Stimulated activated CD8-positive, alpha-beta memory T cell treated with anti-CD3 and anti-CD28 coated beads, Interleukin-12 subunit alpha, Interleukin-12 subunit beta, amount 100 ng/mL, for 24 hours (primary cell): ENCODE measurements around the gene CTDSP1.

Source experiments
- DNase-seq: peaks from one replicate; pipeline ENCODE4 v3.0.0-alpha.2; 2020; ENCODE audit errors: extremely low read depth

Gene CTDSP1

DNA sequence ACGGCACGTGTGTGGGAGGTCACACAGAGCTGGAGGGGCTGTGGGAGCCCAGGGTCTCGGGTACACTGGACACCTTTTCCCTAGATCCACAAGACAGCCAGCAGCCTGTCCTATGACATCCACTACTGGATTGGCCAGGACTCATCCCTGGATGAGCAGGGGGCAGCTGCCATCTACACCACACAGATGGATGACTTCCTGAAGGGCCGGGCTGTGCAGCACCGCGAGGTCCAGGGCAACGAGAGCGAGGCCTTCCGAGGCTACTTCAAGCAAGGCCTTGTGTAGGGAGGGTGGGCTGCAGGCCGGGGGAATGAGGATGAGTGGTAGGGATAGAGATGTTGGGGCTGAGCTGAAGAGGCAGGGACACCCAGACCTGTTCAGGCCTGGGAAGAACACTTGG lies 25.9 kb downstream of the CTDSP1 start:
- DNase-seq = no peak

DNA sequence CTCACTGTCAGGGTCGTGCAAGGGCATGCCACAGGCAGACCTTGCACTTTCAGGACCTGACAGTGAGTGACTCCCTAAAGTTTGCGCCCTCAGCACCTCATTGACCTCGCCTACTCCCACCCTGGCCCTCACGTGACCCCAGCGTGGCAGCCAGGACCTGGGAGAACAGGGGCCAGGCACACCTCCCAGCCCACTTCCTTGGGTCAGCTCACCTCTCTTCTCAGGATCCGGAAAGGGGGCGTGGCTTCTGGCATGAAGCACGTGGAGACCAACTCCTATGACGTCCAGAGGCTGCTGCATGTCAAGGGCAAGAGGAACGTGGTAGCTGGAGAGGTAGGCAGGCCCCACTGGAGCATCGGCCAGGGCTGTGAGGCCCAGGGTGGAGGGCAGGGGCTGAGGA lies 28.1 kb downstream of the CTDSP1 start:
- no peak for DNase-seq

DNA sequence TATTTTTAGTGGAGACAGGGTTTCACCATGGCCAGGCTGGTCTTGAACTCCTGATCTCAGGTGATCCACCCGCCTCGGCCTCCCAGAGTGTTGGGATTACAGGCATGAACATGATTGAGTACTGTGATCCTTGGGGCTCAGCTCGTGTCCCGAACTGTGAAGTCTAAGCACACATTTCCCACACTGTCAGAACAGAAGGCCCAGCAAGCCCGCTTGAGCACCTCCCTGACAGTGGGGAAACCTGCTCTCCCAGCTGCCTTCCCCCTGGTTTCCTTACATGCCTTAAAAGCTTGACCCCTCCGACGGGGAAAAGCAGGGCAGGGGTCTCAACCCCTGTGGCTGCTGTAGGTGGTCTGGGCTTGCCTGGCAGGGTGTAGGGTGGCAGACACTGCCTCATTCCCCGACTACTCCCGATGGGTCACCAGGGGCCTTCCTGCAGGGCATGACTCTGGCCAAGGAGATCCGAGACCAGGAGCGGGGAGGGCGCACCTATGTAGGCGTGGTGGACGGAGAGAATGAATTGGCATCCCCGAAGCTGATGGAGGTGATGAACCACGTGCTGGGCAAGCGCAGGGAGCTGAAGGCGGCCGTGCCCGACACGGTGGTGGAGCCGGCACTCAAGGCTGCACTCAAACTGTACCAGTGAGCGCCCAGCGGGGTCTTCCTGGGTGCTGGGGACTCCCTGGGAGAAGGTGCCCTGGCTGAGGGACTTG lies 29.3 kb downstream of the CTDSP1 start:
- no peak for DNase-seq

DNA sequence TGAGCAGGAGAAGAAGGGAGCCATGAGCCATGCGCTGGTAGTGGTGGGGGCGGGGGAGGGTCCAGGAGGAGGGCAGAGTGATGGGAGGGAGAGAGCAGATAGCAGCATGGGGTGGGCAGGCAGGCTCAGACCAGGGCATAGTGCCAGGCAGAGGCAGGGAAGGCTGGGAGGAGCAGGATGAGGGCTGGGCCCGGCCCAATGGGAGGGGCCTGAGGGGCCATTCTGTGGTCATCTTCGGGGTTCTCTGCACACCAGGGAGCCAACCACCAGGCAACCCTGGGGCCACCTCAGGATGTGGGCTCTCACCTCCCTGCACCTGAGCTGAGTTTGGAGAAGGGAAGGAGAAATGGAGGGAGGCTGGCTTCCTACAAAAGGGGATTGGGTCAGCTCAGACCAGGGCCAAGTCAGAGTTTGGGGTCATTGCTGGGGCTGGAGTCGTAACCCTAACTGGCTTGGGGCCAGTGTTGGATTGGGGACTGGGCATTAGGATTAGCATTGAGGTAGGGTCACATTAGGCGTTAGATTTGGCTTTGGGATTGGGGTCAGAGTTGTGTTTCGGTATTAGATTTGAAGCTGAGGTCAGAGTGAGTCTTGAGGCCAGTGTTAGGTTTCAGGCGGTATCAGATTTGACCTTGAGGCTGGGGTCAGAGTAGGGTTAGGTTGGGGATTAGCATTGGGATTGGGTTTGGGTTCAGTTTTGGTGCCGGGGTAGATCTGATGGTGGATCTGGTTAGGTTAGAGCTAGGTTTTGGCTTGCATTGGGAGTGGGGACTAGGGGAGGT lies 30.4 kb downstream of the CTDSP1 start:
- DNase-seq = no peak

DNA sequence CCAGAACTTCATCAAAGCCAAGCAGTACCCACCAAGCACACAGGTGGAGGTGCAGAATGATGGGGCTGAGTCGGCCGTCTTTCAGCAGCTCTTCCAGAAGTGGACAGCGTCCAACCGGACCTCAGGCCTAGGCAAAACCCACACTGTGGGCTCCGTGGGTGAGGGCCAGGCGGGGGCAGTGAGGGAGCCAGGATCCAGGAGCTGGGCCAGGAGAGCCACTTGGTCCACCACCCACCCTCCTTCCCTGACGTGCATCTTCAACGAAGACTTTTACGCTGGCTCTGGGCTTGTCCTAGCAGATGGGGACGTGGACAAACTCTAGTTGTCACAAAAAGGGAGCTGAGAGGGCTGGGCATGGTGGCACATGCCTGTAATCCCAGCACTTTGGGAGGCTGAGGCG lies 31.1 kb downstream of the CTDSP1 start:
- no peak for DNase-seq

DNA sequence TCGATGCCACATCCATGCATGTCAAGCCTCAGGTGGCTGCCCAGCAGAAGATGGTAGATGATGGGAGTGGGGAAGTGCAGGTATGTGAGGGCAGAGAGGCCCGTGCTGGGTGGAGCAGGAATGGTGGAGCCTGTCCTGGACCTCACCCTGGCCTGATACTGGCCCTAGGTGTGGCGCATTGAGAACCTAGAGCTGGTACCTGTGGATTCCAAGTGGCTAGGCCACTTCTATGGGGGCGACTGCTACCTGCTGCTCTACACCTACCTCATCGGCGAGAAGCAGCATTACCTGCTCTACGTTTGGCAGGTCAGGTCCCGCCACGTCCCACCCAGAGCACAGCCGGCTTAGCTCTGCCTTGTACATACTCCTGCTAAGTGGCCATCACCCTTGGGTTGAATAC lies 32.2 kb downstream of the CTDSP1 start:
- no peak for DNase-seq

DNA sequence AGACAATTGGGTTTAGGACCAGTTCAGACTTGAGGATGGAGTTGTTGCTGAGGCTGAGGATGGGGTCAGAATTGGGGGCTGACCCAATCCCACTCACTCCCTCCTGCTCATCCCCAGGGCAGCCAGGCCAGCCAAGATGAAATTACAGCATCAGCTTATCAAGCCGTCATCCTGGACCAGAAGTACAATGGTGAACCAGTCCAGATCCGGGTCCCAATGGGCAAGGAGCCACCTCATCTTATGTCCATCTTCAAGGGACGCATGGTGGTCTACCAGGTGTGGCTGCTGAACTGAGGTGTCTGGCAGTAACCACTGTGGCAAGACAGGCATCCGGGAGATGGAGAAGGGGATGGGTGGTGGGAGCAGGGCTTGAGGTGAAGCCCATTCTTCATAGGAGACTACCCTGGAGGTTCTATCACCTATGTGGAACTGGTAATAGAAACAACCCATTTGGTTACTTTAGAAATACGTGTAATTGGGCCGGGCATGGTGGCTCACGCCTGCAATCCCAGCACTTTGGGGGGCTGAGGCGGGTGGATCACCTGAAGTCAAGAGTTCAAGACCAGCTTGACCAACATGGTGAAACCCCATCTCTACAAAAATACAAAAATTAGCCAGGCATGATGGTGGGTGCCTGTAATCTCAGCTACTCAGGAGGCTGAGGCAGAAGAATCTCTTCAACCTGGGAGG lies 33.2 kb downstream of the CTDSP1 start:
- no peak for DNase-seq

DNA sequence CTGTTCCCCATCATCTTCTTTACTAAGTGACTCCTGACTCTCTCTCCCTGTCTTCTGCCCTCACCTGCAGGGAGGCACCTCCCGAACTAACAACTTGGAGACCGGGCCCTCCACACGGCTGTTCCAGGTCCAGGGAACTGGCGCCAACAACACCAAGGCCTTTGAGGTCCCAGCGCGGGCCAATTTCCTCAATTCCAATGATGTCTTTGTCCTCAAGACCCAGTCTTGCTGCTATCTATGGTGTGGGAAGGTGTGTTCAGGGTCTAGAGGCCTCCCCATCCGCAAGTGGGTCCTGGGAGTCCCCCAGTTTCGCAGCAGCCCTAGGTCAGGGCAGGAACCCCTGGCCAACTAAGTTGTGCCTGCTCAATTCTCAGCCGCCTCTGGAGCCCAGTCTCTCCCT lies 34.8 kb downstream of the CTDSP1 start:
- no peak for DNase-seq

DNA sequence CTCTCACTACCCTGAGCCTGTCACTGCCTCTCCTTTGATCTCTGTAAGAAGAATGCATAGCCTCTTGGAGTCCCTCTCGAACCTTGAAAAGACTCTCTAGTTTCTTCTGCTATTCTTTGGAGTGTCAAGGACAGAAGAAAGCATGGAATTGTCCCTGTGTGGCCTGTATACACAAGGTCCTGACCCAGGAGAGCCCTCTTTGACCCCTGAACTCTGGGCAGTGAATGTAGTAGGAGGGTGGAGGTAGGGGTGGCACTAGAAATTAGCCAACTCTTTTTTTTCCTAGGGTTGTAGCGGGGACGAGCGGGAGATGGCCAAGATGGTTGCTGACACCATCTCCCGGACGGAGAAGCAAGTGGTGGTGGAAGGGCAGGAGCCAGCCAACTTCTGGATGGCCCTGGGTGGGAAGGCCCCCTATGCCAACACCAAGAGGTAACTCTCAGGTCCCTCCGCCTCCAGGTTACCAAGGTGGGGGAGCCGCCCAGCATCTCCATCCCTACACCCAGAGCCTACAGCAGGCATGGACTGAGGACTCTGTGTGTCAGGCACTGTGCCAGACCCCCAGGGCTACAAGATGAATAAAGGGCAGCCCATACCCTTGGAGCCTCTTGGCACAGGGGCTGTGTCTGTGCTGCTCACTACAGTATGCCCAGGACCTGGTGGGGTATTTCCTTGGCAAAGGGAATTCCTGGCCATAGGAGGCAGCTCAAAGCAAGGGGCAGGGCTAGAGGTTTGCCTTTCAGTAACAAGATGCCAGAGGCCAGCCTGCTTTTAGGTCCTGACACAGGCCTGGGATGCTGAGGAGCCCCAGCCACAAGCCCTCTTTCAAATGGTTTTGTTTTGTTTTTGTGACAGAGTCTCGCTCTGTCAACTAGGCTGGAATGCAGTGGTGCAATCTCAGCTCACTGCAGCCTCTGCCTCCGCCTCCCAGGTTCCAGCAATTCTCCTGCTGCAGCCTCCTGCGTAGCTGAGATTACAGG lies 35.6 kb downstream of the CTDSP1 start:
- DNase-seq = no peak

DNA sequence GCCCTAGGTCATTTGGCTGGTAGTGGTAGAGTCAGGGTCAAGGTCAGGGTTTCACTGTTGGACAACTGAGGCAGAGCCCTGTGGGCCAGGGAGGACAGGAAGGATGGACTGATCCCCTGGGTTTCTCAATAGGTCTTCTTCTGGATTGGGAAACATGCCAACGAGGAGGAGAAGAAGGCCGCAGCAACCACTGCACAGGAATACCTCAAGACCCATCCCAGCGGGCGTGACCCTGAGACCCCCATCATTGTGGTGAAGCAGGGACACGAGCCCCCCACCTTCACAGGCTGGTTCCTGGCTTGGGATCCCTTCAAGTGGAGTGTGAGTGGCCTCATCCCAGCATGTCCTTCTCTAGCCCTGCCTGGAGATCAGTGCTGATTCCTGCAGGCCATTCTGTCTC lies 37.3 kb downstream of the CTDSP1 start:
- no peak for DNase-seq

DNA sequence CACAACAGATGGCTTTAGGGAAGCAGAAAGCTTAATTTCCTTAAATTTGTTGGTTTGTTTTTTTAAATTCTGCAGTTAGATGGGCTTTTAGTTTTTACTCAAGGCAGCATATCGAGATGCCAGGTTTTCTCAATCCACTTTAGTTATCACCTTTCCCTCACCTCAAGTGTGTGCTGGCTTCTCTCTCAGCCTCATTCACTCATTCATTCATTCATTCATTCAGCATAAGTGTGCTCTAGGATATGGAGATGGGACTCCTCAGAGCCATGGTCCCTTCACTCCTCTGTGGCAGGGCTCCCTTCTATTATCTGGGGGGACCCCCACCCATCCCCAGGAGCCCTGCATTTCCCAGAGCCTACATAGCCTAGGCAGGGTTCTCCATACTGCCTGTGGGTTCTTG lies 38.3 kb downstream of the CTDSP1 start:
- no peak for DNase-seq

DNA sequence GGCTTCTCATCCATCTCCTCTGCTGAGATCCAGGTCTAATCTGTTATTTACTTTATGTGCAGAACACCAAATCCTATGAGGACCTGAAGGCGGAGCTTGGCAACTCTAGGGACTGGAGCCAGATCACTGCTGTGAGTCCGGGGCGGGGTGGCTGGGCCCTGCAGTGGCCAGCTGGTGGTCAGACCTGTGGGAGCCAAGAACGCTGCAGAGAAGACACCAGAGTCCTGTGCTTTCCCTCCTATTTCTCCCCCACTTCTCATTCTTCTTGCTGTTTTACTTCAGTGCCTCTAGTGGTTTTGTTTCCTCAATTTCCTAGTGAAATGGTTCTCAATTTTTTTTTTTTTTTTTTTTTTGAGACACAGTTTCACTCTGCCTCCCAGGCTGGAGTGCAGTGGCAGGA lies 38.9 kb downstream of the CTDSP1 start:
- no peak for DNase-seq

DNA sequence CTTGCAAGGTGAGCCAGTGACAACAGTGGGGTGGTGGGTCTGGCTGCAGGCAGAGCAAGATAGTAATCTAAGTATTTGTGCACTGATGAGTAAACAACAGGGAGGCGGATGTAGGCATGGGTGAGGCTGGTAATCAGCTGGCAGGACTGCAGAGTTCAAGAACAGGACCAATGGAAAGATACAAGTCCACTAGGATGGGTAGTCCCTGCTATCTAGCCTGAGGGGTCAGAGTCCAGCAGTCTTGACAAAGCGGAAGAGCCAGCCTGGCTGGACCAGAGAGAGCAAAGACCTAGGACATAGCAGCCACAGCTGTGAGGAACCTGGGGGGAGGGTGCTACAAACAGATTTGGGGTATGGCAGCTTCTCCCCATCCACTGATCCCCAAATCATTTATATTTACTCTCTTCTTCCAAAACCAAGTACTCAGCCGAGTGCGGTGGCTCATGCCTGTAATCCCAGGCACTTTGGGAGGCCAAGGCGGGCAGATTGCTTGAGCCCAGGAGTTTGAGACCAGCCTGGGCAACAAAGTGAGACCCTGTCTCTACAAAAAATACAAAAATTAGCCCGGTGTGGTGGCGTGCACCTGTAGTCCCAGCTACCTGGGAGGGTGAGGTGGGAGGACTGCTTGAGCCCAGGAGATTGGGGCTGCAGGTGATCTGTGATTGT lies 45.2 kb downstream of the CTDSP1 start:
- no peak for DNase-seq

DNA sequence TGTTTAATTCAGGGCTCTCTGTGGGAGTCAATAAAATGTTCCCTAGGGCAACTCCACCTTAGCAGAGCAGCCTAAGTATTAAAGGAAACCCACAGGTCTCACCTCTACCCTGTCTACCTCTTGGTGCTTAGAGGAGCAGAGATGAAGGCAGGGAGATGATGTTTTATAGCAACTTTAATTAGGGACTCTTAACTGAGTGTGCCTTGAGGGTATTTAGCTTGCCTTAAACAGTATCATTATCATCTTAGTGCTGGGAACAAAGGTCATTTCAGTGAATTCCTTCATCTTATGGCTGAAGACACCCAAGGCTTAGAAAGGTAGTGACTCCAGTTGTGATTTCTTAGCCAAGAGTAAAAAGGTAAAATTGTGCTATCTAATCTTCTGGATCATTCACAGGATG lies 45.9 kb downstream of the CTDSP1 start:
- no peak for DNase-seq

DNA sequence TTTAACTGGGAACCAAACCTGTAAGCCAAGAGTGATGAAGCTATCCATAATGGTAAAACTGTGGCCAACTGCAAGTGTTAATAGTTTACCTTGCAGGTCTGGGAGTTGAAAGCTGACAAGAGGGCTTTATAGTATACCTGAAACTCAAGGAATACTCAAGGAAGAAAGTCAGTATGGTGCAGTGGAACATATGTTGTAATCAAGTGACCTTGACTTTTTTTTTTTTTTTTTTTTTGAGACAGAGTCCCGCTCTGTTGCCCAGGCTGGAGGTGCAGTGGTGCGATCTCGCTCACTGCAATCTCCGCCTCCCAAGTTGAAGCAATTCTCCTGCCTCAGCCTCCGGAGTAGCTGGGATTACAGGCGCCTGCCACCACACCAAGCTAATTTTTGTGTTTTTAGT lies 46.9 kb downstream of the CTDSP1 start:
- no peak for DNase-seq

DNA sequence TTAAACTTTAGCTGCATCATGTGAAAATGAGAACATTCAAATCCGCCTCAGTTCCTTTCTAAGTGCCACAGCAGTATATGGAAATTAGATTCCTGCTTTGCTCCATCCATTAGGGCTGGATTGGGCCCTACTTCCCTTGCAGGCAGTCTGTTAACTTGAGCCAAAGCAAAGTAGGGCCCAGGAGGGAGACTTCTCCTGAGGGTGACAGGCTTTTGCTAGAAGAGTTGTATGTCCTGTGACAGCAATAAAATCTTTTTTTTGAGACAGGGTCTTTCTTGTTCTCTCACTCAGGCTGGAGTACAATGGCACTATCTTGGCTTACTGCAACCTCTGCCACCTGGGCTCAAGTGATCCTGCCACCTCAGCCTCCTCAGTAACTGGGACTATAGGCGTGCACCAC lies 47.4 kb downstream of the CTDSP1 start:
- DNase-seq = no peak

DNA sequence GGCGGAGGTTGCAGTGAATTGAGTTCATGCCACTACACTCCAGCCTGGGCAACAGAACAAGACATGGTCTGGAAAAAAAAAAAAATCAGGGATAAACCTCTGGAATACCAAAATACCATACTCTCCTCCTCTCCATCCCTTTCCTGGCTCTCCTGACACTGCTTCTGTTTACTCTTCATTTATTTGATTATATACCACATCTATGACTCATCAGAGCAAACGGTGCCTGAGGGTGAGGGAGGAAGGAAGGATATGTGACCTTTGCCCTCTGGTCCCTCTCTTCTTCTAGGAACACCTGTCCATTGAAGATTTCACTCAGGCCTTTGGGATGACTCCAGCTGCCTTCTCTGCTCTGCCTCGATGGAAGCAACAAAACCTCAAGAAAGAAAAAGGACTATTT lies 49.3 kb downstream of the CTDSP1 start:
- no peak for DNase-seq

DNA sequence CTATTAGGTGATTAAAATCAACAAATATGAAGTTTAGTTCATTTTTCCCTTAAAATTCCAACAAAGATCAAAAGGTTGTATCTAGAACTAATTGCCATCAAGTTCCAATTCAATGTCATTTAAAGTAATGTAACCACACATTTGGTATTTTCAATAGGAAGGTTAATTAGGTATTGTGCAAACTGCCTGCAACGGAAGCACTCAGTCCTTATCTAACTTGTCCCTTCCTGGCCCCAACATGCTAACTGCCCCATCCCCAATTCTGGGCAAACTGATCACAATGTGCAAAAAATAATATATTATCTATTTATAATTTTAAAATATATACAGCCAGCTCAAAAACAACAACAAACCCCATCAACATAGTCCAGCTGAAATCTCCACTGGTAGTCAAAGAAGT lies 52.4 kb downstream of the CTDSP1 start:
- no peak for DNase-seq
